ENCODE measurements around the gene TPGS1.

TPGS1 gene

DNA sequence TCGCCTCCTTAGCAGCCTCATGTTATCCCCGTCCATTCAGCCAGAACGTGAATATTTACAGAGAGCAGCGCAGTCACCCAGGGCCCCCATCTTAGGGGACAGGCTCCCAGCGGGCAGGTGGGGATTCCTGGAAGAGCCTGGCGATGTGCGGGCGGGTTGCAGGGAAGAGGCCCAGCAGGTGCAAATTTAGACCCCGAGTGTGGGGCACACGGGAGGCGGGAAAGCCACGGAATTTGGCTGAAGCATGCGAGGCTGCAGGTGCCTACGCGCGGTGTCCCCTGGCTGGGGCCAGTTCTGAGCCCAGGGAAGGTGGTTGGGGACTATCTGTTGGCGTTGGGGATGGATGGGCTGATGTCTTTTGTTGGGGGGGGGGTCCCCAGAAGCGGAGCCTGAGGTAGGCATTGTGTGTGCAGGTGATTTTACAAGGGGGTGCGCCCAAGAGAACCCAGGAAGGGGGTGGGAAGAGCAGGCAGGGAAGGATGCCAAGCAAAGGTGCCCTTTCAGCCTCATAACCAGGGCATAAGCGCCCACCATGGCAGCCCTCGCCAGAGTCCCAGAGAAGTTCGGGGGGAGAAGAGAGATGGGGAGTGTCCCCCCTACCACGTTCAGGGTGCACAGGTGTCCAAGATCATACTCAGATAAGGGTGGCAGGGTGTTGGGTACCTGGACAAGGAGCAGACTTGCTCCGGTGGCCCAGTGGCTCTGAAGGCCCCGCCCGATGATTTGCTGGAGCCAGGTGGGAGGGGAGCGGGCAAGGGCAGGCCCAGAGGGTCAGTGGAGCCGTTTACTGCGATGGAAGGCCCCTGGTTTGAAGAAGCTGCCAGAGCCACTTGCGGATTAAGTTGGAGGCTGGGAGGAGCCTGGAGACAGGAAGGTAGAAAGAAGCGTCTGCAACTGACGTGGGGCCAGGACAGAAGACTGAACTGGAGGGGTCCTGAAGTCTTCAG lies 1.2 kb downstream of the TPGS1 start:
- H3K27ac ChIP-seq: peak overlapping the region; percentile 94
- TF ChIP-seq, protein P1, sequence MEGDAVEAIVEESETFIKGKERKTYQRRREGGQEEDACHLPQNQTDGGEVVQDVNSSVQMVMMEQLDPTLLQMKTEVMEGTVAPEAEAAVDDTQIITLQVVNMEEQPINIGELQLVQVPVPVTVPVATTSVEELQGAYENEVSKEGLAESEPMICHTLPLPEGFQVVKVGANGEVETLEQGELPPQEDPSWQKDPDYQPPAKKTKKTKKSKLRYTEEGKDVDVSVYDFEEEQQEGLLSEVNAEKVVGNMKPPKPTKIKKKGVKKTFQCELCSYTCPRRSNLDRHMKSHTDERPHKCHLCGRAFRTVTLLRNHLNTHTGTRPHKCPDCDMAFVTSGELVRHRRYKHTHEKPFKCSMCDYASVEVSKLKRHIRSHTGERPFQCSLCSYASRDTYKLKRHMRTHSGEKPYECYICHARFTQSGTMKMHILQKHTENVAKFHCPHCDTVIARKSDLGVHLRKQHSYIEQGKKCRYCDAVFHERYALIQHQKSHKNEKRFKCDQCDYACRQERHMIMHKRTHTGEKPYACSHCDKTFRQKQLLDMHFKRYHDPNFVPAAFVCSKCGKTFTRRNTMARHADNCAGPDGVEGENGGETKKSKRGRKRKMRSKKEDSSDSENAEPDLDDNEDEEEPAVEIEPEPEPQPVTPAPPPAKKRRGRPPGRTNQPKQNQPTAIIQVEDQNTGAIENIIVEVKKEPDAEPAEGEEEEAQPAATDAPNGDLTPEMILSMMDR (IDR thresholded peaks at IDR 0.05): no peak
- TF ChIP-seq ZFX (IDR thresholded peaks at IDR 0.05; ENCODE audit: borderline replicate concordance): no peak

DNA sequence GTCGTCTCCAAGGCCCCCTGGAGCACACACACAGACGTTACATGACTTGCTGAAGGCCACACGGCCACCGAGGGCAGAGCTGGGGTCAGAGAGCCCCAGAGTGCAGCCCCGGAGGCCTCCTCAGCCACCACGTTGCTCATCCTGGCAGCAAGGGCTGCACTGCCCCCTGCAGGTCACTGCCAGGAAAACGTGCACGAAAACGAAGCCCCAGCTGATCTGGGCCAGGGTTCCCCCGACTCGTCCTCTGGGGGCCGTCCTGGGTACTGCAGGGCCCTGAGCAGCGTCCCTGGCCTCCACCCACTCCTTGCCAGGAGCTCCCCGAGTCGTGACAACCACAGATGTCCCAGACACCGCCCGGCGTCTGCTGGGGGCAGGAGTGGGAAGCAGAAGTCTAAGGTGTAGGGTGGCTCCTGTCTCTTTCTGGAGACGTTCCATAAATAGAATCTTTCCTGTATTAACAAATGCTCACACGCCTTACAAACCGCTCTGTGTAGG lies 3.4 kb downstream of the TPGS1 start:
- TF ChIP-seq ZFX (IDR thresholded peaks at IDR 0.05; ENCODE audit: borderline replicate concordance): no peak
- TF ChIP-seq, protein P1 (IDR thresholded peaks at IDR 0.05): peak; percentile 96
- H3K27ac ChIP-seq: no peak overlapping the region

DNA sequence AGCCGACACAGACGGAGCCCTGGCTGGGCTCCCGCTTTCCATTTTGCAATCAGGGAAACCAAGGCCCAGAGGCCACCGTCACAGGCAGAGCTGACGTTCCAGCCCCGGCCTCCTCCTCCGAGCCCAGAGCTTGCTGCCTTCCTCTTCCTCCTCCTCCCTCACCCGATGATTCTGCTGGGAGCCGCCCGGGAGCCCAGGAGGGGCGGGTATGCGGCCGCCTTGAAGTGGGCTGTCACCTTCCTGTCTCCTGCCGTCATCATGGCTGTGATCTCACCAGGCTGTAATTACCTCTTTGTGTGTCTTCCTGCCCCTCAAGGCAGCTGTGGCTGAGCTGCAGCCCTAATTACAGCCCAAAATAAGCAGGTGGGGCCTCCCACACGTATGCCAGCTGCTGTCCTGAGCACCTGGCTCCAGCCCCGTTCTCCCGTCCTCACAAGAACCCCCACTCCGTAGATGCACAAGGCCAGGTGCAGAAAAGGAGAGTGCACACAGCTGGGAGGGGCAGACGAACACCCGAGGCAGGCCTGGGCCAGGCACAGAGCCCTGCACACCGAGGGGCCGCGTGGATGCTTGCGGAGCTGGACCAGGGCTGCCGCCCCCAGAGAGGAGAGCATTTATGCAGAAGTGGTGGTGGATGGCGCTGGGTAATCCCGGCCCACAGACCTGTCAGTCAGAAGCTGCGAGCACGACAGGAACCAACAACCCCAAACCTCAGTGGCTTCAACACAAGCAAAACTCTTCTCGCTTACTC lies 4.0 kb downstream of the TPGS1 start:
- no peak overlapping the region for H3K27ac ChIP-seq
- TF ChIP-seq, protein P1 (IDR thresholded peaks at IDR 0.05): no peak
- TF ChIP-seq ZFX (IDR thresholded peaks at IDR 0.05; ENCODE audit: borderline replicate concordance): no peak

DNA sequence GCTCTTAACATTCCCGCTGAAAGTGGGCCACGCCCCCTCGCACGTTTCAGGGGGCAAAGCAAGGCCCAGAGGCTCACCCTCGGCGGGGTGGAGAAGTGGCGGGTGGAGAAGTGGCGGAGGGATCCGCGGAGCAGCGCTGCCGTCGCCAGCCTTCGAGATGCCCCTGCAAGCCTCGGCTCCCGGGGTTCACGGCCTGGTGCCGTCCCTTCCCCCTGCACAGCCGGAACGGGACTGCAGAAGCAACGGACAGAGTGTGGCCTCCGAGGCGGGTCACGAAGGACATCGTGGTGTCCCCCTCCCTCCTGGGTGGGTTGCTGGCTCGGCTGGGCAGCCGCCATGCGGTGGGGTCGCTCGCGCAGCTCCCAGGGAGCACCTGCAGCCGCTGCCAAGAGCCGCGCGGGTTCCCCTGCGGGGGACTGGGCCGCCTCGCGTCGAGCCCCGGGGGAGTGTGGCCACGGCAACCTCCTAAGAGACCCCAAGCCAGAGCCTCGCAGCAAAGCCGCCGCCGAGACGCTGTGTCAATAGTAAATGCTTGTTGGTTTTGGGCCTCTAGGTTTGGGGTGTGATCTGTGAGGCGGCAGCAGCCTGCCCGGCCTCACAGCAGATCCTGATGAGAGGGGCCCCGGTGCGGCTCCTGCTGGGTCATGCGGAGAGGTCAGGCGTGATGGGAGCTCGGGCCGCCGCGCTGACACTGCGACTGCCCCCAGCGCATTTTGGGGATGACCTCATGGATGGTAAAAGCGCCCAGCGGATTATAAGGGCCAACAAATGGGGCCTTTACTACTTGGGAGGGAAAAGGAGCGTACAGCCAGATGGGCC lies 5.5 kb downstream of the TPGS1 start:
- no peak overlapping the region for H3K27ac ChIP-seq
- no peak for TF ChIP-seq ZFX (IDR thresholded peaks at IDR 0.05; ENCODE audit: borderline replicate concordance)
- TF ChIP-seq, protein P1 (IDR thresholded peaks at IDR 0.05): no peak

DNA sequence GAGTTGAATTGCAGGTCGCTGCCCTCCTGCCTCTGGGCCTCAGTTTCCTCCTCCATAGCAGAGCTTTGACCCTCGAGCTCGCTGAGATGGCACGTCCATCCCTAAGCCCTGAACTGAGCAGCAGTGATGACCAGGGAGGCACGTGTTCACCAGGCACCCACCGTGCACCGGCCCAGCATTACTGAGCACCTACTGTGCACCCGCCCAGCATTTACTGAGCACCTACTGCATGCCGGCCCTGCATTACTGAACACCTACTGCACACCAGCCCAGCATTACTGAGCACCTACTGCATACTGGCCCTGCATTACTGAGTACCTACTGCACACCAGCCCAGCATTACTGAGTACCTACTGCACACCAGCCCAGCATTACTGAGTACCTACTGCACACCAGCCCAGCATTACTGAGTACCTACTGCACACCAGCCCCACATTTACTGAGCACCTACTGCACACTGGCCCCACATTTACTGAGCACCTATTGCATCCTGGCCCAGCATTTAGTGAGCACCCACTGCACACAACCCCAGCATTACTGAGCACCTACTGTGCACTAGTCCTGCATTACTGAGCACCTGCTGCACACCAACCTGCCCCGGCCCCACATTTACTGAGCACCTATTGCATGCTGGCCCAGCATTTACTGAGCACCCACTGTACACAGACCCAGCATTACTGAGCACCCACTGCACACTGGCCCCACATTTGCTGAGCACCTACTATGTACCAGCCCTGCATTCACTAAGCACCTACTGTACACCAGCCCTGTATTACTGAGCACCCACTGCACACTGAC lies 6.3 kb downstream of the TPGS1 start:
- no peak overlapping the region for H3K27ac ChIP-seq
- TF ChIP-seq, protein P1 (IDR thresholded peaks at IDR 0.05): no peak
- TF ChIP-seq ZFX (IDR thresholded peaks at IDR 0.05; ENCODE audit: borderline replicate concordance): no peak

DNA sequence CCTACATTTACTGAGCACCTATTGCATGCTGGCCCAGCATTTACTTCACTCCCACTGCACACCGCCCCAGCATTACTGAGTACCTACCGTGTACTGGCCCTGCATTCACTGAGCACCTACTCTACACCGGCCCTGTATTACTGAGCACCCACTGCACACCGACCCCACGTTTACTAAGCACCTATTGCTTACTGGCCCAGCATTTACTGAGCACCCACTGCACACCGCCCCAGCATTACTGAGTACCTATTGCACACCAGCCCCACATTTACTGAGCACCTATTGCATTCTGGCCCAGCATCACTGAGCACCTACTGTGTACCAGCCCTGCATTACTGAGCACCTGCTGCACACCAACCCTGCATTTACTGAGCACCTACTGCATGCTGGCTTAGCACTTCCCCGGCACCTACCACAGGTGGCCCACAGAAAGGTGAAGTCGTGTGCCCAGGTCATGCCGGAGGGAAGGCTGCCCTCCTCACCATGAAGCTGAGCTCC lies 6.9 kb downstream of the TPGS1 start:
- H3K27ac ChIP-seq: no peak overlapping the region
- TF ChIP-seq, protein P1 (IDR thresholded peaks at IDR 0.05): no peak

Data from 22Rv1 (cell line).